Breast epithelium (tissue), 4 donors: Measurements from ENCODE around the gene PARD6A. TPM values are rescaled to one million over a fixed set of nuclear protein-coding genes. Genes with fewer than 3 reads are reported as not detected.
A peak's percentile ranks its signal among the peaks of the same experiment; 100 is the strongest.

ENCODE experiments used
- DNase-seq, 2 donors: peaks; one replicate each; pipeline ENCODE4 v3.0.0-alpha.2; 2019; ENCODE audit warnings: low spot score in 2 of 2
- H3K27ac ChIP-seq, 2 donors: fragments of 200-600 bp; sonication (generic) in 1 of 2; one replicate each; pipeline ENCODE4 v1.5.1; 2016 to 2019; ENCODE audit warnings: mild to moderate bottlenecking in 1 of 2
- H3K27me3 ChIP-seq, 2 donors: fragments of 200-600 bp; sonication (generic) in 1 of 2; one replicate each; pipeline versions ENCODE4 v1.5.1 to v1.6.0; 2017 to 2019; ENCODE audit warnings: control low read depth in 1 of 2, mild to moderate bottlenecking in 1 of 2
- H3K36me3 ChIP-seq: fragments of 200-600 bp; one replicate; pipeline ENCODE4 v1.5.1; 2019
- H3K4me1 ChIP-seq, 2 donors: fragments of 200-600 bp; sonication (generic); one replicate each; pipeline ENCODE4 v1.5.1; 2016 to 2019; ENCODE audit warnings: control low read depth in 1 of 2
- H3K4me3 ChIP-seq, 3 donors: fragments of 200-600 bp; sonication (generic); 1 replicate in 2 of 3; 2 replicates in 1 of 3; pipeline ENCODE4 v1.5.1; 2016 to 2019; ENCODE audit warnings: mild to moderate bottlenecking in 3 of 3, moderate library complexity in 2 of 3
- H3K9me3 ChIP-seq, 2 donors: fragments of 200-600 bp; sonication (generic) in 1 of 2; one replicate each; pipeline ENCODE4 v1.5.1; 2016 to 2019; ENCODE audit warnings: control low read depth in 1 of 2
- CTCF ChIP-seq, 3 donors: fragments of 450-650 bp; IDR thresholded peaks; one replicate each; pipeline ENCODE4 v1.5.1; 2016 to 2017; ENCODE audit warnings: antibody characterized with exemption in 3 of 3, mild to moderate bottlenecking in 3 of 3, moderate library complexity in 3 of 3
- POLR2A ChIP-seq: fragments of 450-650 bp; IDR thresholded peaks from one replicate; pipeline ENCODE4 v1.6.1; 2016; ENCODE audit warnings: antibody characterized with exemption, mild to moderate bottlenecking, moderate library complexity
- POLR2AphosphoS5 ChIP-seq, 3 donors: sonication (generic); formaldehyde crosslinking; IDR thresholded peaks; one replicate each; pipeline ENCODE4 v1.6.1; 2017; ENCODE audit warnings: antibody characterized with exemption in 3 of 3
- intact Hi-C: fragments of 100-400 bp; cut with DNase I; formaldehyde crosslinking; loops from one replicate; pipeline ENCODE4 v1.15.1; 2023; ENCODE audit warnings: low total_unique reads
- total RNA-seq, 3 donors: library from RNA; depleted of rRNA; stranded (reverse); fragments of >200 nt; gene quantifications; one replicate each; pipeline ENCODE4 v1.1.0, GENCODE V29; 2016

Gene PARD6A
- total RNA-seq, 3 donors from 2014 or later: 6.4 to 8.5 (median 7.2) TPM

GRCh38 chr16:67669499-67670101 is 8.8 kb downstream of the PARD6A start:
- intact Hi-C loops: loop anchor here (10.0 kb wide), 1 partner anchor 135 kb away; the partner anchor contains the start of genes RANBP10 and TSNAXIP1
- TF ChIP-seq POLR2AphosphoS5 (IDR thresholded peaks at IDR 0.05) (no peak), POLR2A (no peak), CTCF (IDR thresholded peaks at IDR 0.05) (no peak)
- peaks cover 14 to 24% of the 10 kb centered on the region in 2 donors for H3K4me1 ChIP-seq
- no peak overlapping the region for H3K4me3 ChIP-seq
- H3K27ac ChIP-seq: no peak overlapping the region
- H3K27me3 ChIP-seq: no peaks in the 10 kb centered on the region
- H3K36me3 ChIP-seq: no peaks in the 10 kb centered on the region
- peak in 1 of 2 donors; percentile 48 for DNase-seq
- no peaks in the 10 kb centered on the region for H3K9me3 ChIP-seq

- Histone ChIP-seq H3K4me1 (peaks cover 5 to 21% of the 10 kb centered on the region in 2 donors), H3K27ac (peak overlapping the region; percentile 76 to 80), H3K4me3 (no peak overlapping the region), H3K27me3 (no peaks in the 10 kb centered on the region), H3K9me3 (no peaks in the 10 kb centered on the region), H3K36me3 (no peaks in the 10 kb centered on the region)
- no peak for DNase-seq
- TF ChIP-seq CTCF (IDR thresholded peaks at IDR 0.05): no peak
- intact Hi-C loops: no loop called here
Measured at GRCh38 chr16:67672306-67672705, 11.5 kb downstream of the PARD6A start.

GRCh38 chr16:67672739-67673662 is 12.2 kb downstream of the PARD6A start:
- TF ChIP-seq CTCF (IDR thresholded peaks at IDR 0.05) (peak; percentile 63 to 75 (median 71)), POLR2AphosphoS5 (IDR thresholded peaks at IDR 0.05) (no peak)
- no peaks in the 10 kb centered on the region for H3K27me3 ChIP-seq
- intact Hi-C loops: no loop called here
- H3K27ac ChIP-seq: peak overlapping the region; percentile 76 to 80
- H3K4me3 ChIP-seq: no peak overlapping the region
- H3K9me3 ChIP-seq: no peaks in the 10 kb centered on the region
- peaks cover 0 to 18% of the 10 kb centered on the region in 2 donors for H3K4me1 ChIP-seq
- H3K36me3 ChIP-seq: no peaks in the 10 kb centered on the region
- DNase-seq: peak; percentile 53 to 74

GRCh38 chr16:67673712-67674580 is 13.2 kb downstream of the PARD6A start:
- peak in 1 of 2 donors; percentile 43 for DNase-seq
- no peaks in the 10 kb centered on the region for H3K9me3 ChIP-seq
- H3K4me3 ChIP-seq: peak overlapping the region in 1 of 3 donors; percentile 22
- no peak for TF ChIP-seq CTCF (IDR thresholded peaks at IDR 0.05)
- peak; percentile 62 to 66 (median 63) for TF ChIP-seq POLR2AphosphoS5 (IDR thresholded peaks at IDR 0.05)
- no peaks in the 10 kb centered on the region for H3K36me3 ChIP-seq
- peaks cover 0 to 18% of the 10 kb centered on the region in 2 donors for H3K4me1 ChIP-seq
- H3K27ac ChIP-seq: peak overlapping the region; percentile 76 to 80
- intact Hi-C loops: no loop called here
- no peaks in the 10 kb centered on the region for H3K27me3 ChIP-seq
